HEK293 (cell line): ENCODE data around the gene KCNJ6.

ENCODE experiments used
- HOXD13 ChIP-seq: sonication (generic); formaldehyde crosslinking; IDR thresholded peaks from 2 replicates; pipeline ENCODE4 v1.8.0; 2022; ENCODE audit warnings: missing genetic modification reagents, borderline replicate concordance
- REST ChIP-seq: fragments of 450-650 bp; formaldehyde crosslinking; IDR thresholded peaks from 2 replicates; pipeline ENCODE4 v1.5.1; 2016; ENCODE audit warnings: missing biosample characterization, missing genetic modification characterization
- ZNF341 ChIP-seq: fragments of 450-650 bp; formaldehyde crosslinking; IDR thresholded peaks from 2 replicates; pipeline ENCODE4; 2016; ENCODE audit warnings: low read depth, missing biosample characterization, missing genetic modification characterization
- ZNF571 ChIP-seq: fragments of 450-650 bp; formaldehyde crosslinking; IDR thresholded peaks from 2 replicates; pipeline ENCODE4 v1.5.0; 2017; ENCODE audit warnings: missing biosample characterization, missing genetic modification characterization
- ZNF792 ChIP-seq: fragments of 450-650 bp; formaldehyde crosslinking; IDR thresholded peaks from 2 replicates; pipeline ENCODE4 v1.5.1; 2016; ENCODE audit warnings: missing biosample characterization, missing genetic modification characterization
- TF ChIP-seq, protein P1 (sequence below): fragments of 450-650 bp; formaldehyde crosslinking; IDR thresholded peaks from 2 replicates; pipeline ENCODE4 v1.5.1; 2016; ENCODE audit warnings: missing biosample characterization, missing genetic modification characterization
- TF ChIP-seq, protein P2 (sequence below): fragments of 450-650 bp; formaldehyde crosslinking; IDR thresholded peaks from 2 replicates; pipeline ENCODE4 v1.5.1; 2016; ENCODE audit warnings: missing biosample characterization, missing genetic modification characterization

DNA sequence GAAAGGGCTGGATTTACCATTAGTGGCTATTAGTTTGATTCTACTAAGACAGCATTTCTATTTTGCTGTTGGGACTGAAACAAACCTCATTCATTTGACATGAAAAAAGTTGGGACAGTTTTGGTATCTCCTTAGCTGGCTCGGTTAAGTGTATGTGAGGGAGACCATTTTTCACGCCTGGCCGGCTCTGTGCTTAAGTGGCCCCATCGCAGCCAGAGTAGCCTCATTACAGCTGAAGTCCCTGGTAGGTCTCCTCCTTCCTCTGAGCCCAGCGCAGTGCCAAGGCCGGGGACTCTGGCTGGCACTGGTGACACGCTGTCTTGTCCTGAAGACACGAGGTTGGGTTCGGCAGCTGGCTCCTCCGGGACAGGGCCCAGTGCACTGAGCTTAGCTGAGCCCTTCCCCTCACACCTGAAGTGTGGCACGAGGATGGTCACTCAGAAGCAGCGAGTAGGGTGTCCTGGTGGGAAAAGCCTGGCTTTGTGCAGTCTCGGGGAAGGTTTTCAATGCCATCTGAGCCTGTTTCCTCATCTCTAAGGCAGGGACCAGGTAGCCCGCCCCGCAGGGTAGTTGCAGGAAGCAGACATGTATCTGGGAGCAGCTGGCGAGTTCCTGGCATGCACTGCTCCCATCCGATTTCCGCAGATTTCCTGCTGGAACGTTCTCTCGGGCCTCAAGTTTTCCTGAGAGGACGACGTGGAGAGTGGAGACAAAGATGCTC is 353.2 kb downstream of the KCNJ6 start:
- TF ChIP-seq HOXD13 (CRISPR knock-in tag) (no peak), ZNF792 (tag by site-specific recombination) (no peak), REST (tag by site-specific recombination) (no peak), ZNF341 (tag by site-specific recombination) (no peak), ZNF571 (no peak)
- TF ChIP-seq, protein P1, sequence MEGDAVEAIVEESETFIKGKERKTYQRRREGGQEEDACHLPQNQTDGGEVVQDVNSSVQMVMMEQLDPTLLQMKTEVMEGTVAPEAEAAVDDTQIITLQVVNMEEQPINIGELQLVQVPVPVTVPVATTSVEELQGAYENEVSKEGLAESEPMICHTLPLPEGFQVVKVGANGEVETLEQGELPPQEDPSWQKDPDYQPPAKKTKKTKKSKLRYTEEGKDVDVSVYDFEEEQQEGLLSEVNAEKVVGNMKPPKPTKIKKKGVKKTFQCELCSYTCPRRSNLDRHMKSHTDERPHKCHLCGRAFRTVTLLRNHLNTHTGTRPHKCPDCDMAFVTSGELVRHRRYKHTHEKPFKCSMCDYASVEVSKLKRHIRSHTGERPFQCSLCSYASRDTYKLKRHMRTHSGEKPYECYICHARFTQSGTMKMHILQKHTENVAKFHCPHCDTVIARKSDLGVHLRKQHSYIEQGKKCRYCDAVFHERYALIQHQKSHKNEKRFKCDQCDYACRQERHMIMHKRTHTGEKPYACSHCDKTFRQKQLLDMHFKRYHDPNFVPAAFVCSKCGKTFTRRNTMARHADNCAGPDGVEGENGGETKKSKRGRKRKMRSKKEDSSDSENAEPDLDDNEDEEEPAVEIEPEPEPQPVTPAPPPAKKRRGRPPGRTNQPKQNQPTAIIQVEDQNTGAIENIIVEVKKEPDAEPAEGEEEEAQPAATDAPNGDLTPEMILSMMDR (tag by site-specific recombination), result no peak
- TF ChIP-seq, protein P2, sequence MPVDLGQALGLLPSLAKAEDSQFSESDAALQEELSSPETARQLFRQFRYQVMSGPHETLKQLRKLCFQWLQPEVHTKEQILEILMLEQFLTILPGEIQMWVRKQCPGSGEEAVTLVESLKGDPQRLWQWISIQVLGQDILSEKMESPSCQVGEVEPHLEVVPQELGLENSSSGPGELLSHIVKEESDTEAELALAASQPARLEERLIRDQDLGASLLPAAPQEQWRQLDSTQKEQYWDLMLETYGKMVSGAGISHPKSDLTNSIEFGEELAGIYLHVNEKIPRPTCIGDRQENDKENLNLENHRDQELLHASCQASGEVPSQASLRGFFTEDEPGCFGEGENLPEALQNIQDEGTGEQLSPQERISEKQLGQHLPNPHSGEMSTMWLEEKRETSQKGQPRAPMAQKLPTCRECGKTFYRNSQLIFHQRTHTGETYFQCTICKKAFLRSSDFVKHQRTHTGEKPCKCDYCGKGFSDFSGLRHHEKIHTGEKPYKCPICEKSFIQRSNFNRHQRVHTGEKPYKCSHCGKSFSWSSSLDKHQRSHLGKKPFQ (tag by site-specific recombination), result no peak
